ENCODE measurements around the gene LGR4.

Gene LGR4

GRCh38 chr11:27361649-27362431 lies 110.8 kb downstream of the LGR4 start (continued):
- TF ChIP-seq ZBTB10 (tag by site-specific recombination; IDR thresholded peaks at IDR 0.05) (no peak), ZNF488 (tag by site-specific recombination; IDR thresholded peaks at IDR 0.05) (no peak), KLF8 (tag by site-specific recombination; IDR thresholded peaks at IDR 0.05) (no peak), ZNF645 (tag by site-specific recombination; IDR thresholded peaks at IDR 0.05) (no peak), SP3 (tag by site-specific recombination; IDR thresholded peaks at IDR 0.05) (no peak), ZNF221 (tag by site-specific recombination; IDR thresholded peaks at IDR 0.05; ENCODE audit: borderline replicate concordance) (no peak), ZNF510 (tag by site-specific recombination; IDR thresholded peaks at IDR 0.05; ENCODE audit: insufficient replicate concordance) (no peak), ZNF112 (tag by site-specific recombination; IDR thresholded peaks at IDR 0.05) (no peak), ZNF292 (tag by site-specific recombination; IDR thresholded peaks at IDR 0.05; ENCODE audit: borderline replicate concordance, low read depth) (no peak), ZNF239 (tag by site-specific recombination; IDR thresholded peaks at IDR 0.05) (no peak), ZNF529 (tag by site-specific recombination; IDR thresholded peaks at IDR 0.05; ENCODE audit: insufficient replicate concordance) (no peak)

- ChIA-PET CTCF (interaction anchor here (0.5 kb wide), 1 partner anchor 129 kb away, joined by 3 read pairs; no protein-coding TSS in a partner anchor), POLR2A (no interaction called here)
- H3K36me3 ChIP-seq (ENCODE audit: control insufficient read depth in 2 of 2, insufficient read depth in 1 of 2, low read length in 2 of 2) = peaks cover 0 to 12% of the 10 kb centered on the region in 2 experiments; a peak in 1 of 3 replicates
- H3K9me3 ChIP-seq (ENCODE audit: control insufficient read depth, insufficient read depth, low read depth, low read length) = no peaks in the 10 kb centered on the region; the same call in 1 of the 2 replicates
- no peak for TF ChIP-seq ZNF843 (tag by site-specific recombination; IDR thresholded peaks at IDR 0.05)
- no peak for TF ChIP-seq ZNF341 (tag by site-specific recombination; IDR thresholded peaks at IDR 0.05; ENCODE audit: low read depth)
- no peak for TF ChIP-seq ZNF561 (tag by site-specific recombination; IDR thresholded peaks at IDR 0.05; ENCODE audit: borderline replicate concordance)
- no peak for TF ChIP-seq ZNF76 (tag by site-specific recombination; IDR thresholded peaks at IDR 0.05; ENCODE audit: borderline replicate concordance, low read depth)
- no peak overlapping the region for H3K4me3 ChIP-seq (ENCODE audit: low read depth, low read length)
- H3K27ac ChIP-seq (ENCODE audit: extremely low read depth, low read depth, low read length) = no peak overlapping the region
- 0 out of 2 replicates have a peak, but pooled peaks cover 6% of the 10 kb centered on the region for H3K4me1 ChIP-seq (ENCODE audit: control insufficient read depth, insufficient read depth, low read length)
These were observed 114.3 kb downstream of the LGR4 start for GRCh38 chr11:27358296-27358695.

- ChIA-PET POLR2A (no interaction called here), CTCF (interaction anchor here (1.0 kb wide), 1 partner anchor 129 kb away, joined by 3 read pairs; no protein-coding TSS in a partner anchor)
- H3K9me3 ChIP-seq (ENCODE audit: control insufficient read depth, insufficient read depth, low read depth, low read length) = no peaks in the 10 kb centered on the region; the same call in 1 of the 2 replicates
- H3K4me3 ChIP-seq (ENCODE audit: low read depth, low read length) = no peak overlapping the region
- H3K36me3 ChIP-seq (ENCODE audit: control insufficient read depth in 2 of 2, insufficient read depth in 1 of 2, low read length in 2 of 2) = peaks cover 0 to 12% of the 10 kb centered on the region in 2 experiments; a peak in 1 of 3 replicates
- TF ChIP-seq PRDM6 (tag by site-specific recombination; IDR thresholded peaks at IDR 0.05) (peak; percentile 78), ZNF214 (tag by site-specific recombination; IDR thresholded peaks at IDR 0.05; ENCODE audit: borderline replicate concordance) (no peak)
- H3K4me1 ChIP-seq (ENCODE audit: control insufficient read depth, insufficient read depth, low read length) = 0 out of 2 replicates have a peak, but pooled peaks cover 6% of the 10 kb centered on the region
- H3K27ac ChIP-seq (ENCODE audit: extremely low read depth, low read depth, low read length) = no peak overlapping the region
These were observed 115.3 kb downstream of the LGR4 start for GRCh38 chr11:27357250-27357649.
